ENCODE results near the gene HBS1L. TPM values are rescaled to one million over a fixed set of nuclear protein-coding genes. Genes with fewer than 3 reads are reported as not detected.

Gene HBS1L
- total RNA-seq, 1 donor from 2014 or later: 97.5 TPM

DNA sequence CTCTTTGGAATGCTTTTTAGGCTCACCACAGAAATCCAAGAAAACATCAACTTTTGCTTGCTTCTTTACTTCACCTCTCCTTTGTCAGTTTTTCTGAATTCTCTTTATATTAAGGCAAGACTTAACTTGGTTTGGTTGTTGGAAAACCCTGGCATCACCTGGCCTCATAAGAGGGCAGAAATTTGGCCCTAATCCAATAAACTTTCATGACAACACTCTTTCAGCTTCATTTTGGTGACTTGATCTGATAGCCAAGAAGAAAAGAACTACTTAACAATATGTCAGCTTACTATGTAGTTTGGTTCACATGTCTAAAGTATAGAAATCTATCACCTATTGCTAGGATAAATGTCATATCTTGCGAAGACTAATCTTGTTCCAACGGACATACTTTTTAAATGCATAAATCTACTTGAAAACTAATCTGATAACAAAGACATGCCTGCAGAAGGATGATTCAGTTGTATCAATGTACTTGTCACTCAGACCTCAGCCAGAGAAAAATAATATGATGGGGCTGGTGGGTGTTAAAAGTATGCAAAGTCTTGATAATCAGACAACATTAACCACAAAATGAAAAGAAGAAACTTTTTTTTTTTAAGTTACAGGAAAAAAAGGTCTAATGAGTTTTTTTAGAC, 19.3 kb upstream of the HBS1L start:
- no peaks in the 10 kb centered on the region for H3K27me3 ChIP-seq (ENCODE audit: control insufficient read depth, insufficient read depth, low read length)
- no peak for DNase-seq (ENCODE audit: low read depth)
- TF ChIP-seq, protein P1, sequence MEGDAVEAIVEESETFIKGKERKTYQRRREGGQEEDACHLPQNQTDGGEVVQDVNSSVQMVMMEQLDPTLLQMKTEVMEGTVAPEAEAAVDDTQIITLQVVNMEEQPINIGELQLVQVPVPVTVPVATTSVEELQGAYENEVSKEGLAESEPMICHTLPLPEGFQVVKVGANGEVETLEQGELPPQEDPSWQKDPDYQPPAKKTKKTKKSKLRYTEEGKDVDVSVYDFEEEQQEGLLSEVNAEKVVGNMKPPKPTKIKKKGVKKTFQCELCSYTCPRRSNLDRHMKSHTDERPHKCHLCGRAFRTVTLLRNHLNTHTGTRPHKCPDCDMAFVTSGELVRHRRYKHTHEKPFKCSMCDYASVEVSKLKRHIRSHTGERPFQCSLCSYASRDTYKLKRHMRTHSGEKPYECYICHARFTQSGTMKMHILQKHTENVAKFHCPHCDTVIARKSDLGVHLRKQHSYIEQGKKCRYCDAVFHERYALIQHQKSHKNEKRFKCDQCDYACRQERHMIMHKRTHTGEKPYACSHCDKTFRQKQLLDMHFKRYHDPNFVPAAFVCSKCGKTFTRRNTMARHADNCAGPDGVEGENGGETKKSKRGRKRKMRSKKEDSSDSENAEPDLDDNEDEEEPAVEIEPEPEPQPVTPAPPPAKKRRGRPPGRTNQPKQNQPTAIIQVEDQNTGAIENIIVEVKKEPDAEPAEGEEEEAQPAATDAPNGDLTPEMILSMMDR (IDR thresholded peaks at IDR 0.05; ENCODE audit: insufficient read depth, low read length, poor library complexity, severe bottlenecking): no peak
- H3K4me3 ChIP-seq (ENCODE audit: low read depth, low read length): no peak overlapping the region
- H3K36me3 ChIP-seq (ENCODE audit: control insufficient read depth, insufficient read depth, low read length): no peaks in the 10 kb centered on the region

DNA sequence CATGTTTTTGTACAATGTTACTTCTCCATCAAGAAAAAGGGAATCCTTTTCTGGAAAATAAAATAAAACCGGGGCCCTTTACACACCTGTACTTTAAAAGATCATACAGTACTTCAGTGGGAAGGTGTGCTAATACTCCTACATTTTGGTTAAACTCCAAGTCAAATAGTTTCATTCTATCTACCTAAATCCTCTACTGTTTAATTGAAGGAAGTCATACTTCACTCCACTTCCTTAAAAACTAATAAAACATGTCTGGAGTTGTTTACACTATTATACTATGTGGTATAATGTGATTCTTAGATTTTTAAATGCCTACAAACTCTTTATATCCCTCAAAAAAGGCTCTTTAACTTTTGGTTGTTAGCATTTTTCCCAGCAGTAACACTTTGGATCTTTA, 18.6 kb upstream of the HBS1L start:
- Histone ChIP-seq H3K4me3 (ENCODE audit: low read depth, low read length) (no peak overlapping the region), H3K36me3 (ENCODE audit: control insufficient read depth, insufficient read depth, low read length) (no peaks in the 10 kb centered on the region), H3K27me3 (ENCODE audit: control insufficient read depth, insufficient read depth, low read length) (no peaks in the 10 kb centered on the region)
- no peak for DNase-seq (ENCODE audit: low read depth)
- TF ChIP-seq, protein P1 (IDR thresholded peaks at IDR 0.05; ENCODE audit: insufficient read depth, low read length, poor library complexity, severe bottlenecking): no peak

DNA sequence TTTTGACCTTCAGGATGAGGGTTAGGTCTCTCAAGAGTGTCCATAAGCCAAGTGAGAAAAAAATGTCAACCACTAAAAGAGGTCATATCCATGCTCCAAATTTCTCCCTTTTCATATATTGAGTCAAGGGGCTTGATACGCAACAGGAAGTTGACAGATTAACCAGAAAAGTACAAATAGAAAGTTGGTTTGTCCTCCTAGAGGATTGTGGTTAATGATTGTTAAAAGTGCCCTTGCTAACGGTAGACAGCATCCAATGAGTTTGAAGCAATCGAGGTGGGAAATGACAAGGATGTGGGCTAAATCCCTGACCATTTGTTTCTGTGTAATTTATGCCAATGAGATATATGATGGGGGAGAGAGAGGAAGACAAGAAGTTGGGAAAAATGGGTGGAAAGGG, 18.1 kb upstream of the HBS1L start:
- Histone ChIP-seq H3K4me3 (ENCODE audit: low read depth, low read length) (no peak overlapping the region), H3K36me3 (ENCODE audit: control insufficient read depth, insufficient read depth, low read length) (no peaks in the 10 kb centered on the region), H3K27me3 (ENCODE audit: control insufficient read depth, insufficient read depth, low read length) (no peaks in the 10 kb centered on the region)
- no peak for DNase-seq (ENCODE audit: low read depth)
- TF ChIP-seq, protein P1 (IDR thresholded peaks at IDR 0.05; ENCODE audit: insufficient read depth, low read length, poor library complexity, severe bottlenecking): no peak

DNA sequence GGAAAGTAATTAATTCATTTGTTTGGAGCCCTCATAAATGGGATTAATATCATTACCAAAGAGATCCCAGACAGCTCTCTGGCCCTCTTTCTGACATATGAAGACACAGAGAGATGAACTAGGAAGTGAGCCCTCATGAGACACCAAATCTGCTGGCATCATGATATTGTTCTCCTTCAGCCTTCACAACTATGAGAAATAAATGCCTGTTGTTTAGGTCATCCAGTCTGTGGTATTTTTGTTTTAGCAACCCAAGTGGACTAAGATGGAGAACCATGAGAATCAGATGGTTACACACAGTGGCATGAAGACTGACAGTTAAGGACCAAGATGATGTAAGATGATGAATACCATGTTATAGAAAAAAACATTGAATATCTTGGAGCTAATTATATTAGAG, 16.9 kb upstream of the HBS1L start:
- no peaks in the 10 kb centered on the region for H3K27me3 ChIP-seq (ENCODE audit: control insufficient read depth, insufficient read depth, low read length)
- DNase-seq (ENCODE audit: low read depth): no peak
- no peaks in the 10 kb centered on the region for H3K36me3 ChIP-seq (ENCODE audit: control insufficient read depth, insufficient read depth, low read length)
- TF ChIP-seq, protein P1 (IDR thresholded peaks at IDR 0.05; ENCODE audit: insufficient read depth, low read length, poor library complexity, severe bottlenecking): no peak
- no peak overlapping the region for H3K4me3 ChIP-seq (ENCODE audit: low read depth, low read length)

DNA sequence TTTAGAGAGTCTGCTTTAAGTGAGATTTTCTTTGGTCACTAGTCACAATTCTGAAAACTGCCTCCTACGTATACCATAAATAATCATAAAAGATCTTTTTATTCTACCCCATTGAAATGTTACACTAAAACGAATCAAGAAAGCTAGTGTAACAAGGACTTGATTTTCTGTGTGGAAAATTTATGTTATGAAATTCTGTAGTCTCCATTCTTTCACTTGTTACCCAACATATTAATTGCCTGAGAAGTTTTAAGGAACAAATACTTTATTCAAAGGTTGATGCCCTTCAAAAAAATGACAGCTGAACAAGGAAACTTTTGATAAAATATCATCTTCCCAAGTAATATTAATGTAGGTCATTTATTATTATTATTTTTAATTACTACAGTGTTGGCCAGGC, 13.3 kb upstream of the HBS1L start:
- no peaks in the 10 kb centered on the region for H3K27me3 ChIP-seq (ENCODE audit: control insufficient read depth, insufficient read depth, low read length)
- TF ChIP-seq, protein P1 (IDR thresholded peaks at IDR 0.05; ENCODE audit: insufficient read depth, low read length, poor library complexity, severe bottlenecking): no peak
- no peaks in the 10 kb centered on the region for H3K36me3 ChIP-seq (ENCODE audit: control insufficient read depth, insufficient read depth, low read length)
- DNase-seq (ENCODE audit: low read depth): no peak
- no peak overlapping the region for H3K4me3 ChIP-seq (ENCODE audit: low read depth, low read length)

DNA sequence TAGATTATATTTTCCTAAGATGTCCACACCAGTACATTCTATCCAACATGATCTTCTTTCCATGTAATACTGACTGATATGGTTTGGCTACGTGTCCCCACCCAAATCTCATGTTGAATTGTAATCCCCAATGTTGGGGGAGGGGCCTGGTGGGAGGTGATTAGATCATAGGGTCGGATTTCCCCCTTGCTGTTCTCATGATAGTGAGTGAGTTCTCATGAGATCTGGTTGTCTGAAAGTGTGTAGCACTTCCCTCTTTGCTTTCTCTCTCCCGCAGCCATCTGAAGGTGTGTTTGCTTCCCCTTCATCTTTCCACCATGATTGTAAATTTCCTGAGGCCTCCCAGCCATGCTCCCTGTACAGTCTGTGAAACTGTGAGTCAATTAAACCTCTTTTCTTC, 12.2 kb upstream of the HBS1L start:
- H3K4me3 ChIP-seq (ENCODE audit: low read depth, low read length): no peak overlapping the region
- TF ChIP-seq, protein P1 (IDR thresholded peaks at IDR 0.05; ENCODE audit: insufficient read depth, low read length, poor library complexity, severe bottlenecking): no peak
- H3K36me3 ChIP-seq (ENCODE audit: control insufficient read depth, insufficient read depth, low read length): no peaks in the 10 kb centered on the region

More for the DNA sequence above, 12.2 kb upstream of the HBS1L start:
- H3K27me3 ChIP-seq (ENCODE audit: control insufficient read depth, insufficient read depth, low read length): no peaks in the 10 kb centered on the region
- DNase-seq (ENCODE audit: low read depth): no peak
